CD4-positive, alpha-beta T cell treated with Interleukin-6 at 100 ng/mL for 8 hours (primary cell): ENCODE results near the gene GPM6B.
"Not testable (repeated sequence)": the region's sequence is repeated elsewhere in the genome, so short reads cannot be mapped to it uniquely, and the experiment has no call there.

Experiments used
- DNase-seq: peaks from one replicate; pipeline ENCODE4 v3.0.0-alpha.2; 2020; ENCODE audit warnings: mixed read lengths, low spot score

The GPM6B gene

GRCh38 chrX:13764281-13764680 is 52.6 kb downstream of the GPM6B start:
- no peak for DNase-seq

GRCh38 chrX:13763489-13763888 is 53.4 kb downstream of the GPM6B start:
- DNase-seq = no peak

DNA sequence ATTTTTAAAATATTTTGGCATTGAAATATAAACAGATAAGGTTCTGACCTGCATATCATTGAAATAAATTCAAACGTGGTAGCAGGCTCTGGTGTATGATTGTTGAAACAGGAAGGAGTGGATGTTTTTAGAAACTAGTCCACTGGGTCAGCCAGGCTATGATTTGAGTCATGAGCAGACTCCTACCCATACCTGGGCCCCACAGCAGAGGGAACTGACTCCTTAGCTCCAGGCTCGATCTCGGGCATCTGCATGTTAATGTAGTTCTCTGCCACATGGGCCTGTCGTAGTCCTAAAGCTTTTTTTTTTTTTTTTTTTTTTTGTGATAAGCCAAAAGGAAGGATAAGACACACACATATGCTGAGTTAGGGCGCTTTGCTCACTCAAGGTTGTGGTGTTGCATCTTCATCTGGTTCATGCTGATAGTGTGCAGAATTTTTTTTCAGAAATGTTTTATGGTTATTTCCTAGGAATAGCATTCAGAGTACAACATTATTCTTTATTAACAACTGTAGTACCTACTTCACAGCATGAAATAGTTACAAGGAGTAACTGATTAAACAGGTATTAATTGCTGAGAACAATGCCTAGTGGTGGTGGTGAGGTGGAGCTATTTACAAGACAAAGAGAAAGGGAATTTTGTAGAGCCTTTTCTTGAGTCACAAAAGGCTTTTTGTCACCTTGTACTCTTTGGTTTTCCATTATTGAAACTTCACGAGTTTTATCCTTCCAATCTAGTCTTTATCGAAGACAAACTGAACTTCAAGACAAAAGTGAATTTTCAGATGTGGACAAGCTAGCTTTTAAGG is 55.1 kb downstream of the GPM6B start:
- no peak for DNase-seq

- no peak for DNase-seq
Observed at GRCh38 chrX:13760426-13760825, 56.5 kb downstream of the GPM6B start.

- DNase-seq = no peak
Observed at GRCh38 chrX:13759152-13759718, 57.7 kb downstream of the GPM6B start.

- DNase-seq = no peak
Observed at GRCh38 chrX:13756381-13756780, 60.5 kb downstream of the GPM6B start.

DNA sequence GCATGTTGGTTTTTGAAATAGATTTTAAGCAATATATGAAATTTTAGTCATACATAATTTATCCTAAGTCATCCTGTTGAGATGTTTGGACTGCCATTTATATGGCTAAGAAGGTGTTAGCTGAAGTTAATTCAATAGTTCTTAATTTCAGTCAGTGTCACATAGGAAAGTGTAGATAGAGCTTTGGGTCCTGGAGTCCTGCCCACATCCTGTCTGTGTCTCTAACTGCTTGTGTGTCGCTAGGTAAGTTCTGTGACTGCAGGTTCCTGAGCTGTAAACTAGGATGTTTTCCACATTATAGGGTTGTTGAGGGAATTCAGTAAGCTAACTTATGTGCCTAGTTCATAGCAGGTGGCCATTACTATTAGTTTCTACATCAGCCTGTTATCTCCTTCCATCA is 61.6 kb downstream of the GPM6B start:
- DNase-seq = peak; percentile 7

DNA sequence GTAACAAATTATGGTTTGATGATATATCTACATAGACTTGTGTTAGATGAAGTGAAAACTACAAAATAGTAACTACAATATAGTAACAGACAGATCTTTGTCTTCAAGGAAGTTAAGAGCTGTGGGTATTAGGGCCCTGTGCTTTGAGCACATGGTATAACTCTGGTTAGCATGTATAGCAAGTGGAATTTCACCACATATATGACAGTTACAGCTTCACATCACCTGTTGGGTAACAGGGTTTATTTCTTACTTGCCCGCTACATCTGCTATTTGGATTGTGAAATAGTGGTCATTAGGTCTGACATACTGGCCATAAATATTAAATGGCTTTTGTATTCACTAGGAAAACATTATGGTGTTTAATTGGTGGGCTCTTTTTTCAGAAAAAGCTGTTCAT is 62.1 kb downstream of the GPM6B start:
- no peak for DNase-seq

- no peak for DNase-seq
Observed at GRCh38 chrX:13752646-13753045, 64.2 kb downstream of the GPM6B start.

- DNase-seq = no peak
Observed at GRCh38 chrX:13752141-13752540, 64.8 kb downstream of the GPM6B start.

GRCh38 chrX:13750812-13751211 is 66.1 kb downstream of the GPM6B start:
- no peak for DNase-seq

DNA sequence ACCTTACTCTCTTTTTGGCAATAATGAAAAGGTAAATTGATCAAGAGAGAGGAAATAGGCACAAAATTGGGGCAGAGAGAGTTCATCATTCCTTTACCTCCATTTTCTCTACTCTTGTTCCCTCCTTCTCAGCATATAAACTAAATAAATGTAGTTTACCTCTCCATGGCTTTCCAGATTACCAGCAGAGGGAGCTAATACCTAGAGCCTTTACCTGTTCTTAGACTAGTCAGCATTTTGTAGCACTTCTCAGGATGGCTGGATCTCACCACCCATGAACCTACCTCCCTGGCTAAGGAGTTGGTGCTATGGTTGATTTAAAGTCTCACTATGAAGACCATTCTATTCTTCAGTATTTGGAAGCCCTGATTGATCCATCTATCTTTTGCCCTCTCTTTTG is 66.7 kb downstream of the GPM6B start:
- DNase-seq = peak; percentile 53

DNA sequence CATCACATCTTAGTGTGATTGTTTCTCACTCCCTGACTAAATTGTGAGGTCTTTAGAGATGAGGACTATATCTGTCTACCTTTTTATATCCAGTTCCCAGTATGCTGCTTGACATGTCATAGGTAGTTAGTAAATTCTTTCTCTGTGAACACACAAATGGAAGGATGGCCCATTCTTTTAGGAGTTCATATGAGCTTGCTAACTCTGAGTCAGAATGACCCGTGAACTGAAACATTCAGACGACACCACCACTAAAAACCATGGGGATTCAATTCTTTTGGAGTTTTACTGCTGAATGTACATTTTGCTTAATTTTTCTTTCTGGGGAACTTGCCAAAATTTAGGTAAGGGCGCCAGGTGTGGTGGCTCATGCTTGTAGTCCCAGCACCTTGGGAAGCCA is 68.4 kb downstream of the GPM6B start:
- DNase-seq = no peak

DNA sequence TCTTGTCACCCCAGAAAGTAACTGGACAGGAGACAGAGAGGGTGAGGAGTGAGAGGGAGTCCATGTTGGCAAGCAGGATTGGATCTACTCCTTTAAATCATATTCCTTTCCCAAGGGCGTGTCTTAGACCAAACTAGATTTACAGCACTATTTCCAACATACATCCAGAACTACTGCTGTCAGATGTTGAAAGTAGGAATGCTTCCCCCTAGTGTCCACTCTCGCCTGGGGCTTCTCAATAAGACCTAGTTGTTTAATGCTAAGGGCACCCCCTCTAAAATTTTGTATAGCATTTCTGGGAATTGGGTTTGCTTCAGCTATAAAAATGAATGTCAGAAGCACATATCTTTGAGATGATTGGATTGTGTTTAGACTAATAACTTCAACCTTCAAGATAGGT is 69.1 kb downstream of the GPM6B start:
- DNase-seq = peak; percentile 25

GRCh38 chrX:13742397-13743176 is 74.3 kb downstream of the GPM6B start:
- peak; percentile 28 for DNase-seq

DNA sequence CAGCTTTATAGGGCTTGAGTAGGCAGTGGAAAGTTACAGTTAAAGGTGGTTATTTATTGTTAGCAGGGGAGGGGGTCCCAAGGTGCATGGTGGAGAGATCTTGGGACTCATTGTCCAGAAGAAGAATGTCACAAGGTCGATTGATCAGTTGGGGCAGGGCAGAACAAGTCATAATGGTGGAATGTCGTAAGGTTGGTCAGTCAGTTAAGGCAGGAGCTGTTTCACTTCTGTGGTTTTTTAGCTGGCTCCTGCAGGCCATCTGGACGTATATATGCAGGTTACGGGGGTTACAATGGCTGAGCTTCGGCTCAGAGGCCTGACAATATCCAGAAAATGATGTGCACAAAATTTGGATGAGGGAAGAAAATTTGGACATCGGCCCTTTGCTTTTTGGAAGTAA is 75.2 kb downstream of the GPM6B start:
- no peak for DNase-seq

GRCh38 chrX:13734278-13735172 is 82.4 kb downstream of the GPM6B start, which contains the start of the genes OFD1 and TRAPPC2:
Gene OFD1 (plus strand): TSS chrX:13734748. CDS start chrX:13735072, 324 bp downstream.
Gene TRAPPC2 (minus strand): TSS chrX:13734620. CDS start chrX:13719963, 14,657 bp downstream.
- DNase-seq = peak; percentile 94

DNA sequence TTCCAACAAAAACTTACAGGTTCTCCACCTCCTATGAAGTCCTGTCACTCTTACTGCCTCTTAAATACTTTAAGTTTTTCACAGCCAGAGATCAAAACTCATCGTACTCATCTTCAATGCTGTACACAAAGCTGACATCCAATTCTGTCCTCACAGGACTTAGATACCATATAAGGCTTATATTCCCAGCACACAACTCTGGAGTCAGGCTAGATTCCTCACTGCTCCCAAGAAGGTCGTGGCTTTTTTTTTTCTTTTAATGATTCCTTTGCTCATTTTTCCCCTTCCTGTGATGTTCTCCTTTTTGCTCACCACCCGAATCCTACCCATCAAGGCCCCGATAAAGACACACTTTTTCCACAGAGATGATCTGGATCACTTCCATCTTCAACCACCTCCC is 83.4 kb downstream of the GPM6B start:
- DNase-seq = no peak

- no peak for DNase-seq
Observed at GRCh38 chrX:13732246-13733067, 84.4 kb downstream of the GPM6B start.

GRCh38 chrX:13730523-13730922 is 86.4 kb downstream of the GPM6B start:
- DNase-seq = not testable (repeated sequence)

DNA sequence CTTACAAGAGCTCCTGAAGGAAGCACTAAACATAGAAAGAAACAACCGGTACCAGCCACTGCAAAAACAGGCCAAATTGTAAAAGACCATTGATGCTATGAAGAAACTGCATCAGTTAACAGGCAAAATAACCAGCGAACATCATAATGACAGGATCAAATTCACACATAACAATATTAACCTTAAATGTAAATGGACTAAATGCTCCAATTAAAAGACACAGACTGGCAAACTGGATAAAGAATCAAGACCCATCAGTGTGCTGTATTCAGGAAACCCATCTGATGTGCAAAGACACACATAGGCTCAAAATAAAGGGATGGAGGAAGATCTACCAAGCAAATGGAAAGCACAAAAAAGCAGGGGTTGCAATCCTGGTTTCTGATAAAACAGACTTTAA is 90.3 kb downstream of the GPM6B start:
- not testable (repeated sequence) for DNase-seq
